ENCODE data around the gene TTC7B. TPM values are rescaled to one million over a fixed set of nuclear protein-coding genes. Genes with fewer than 3 reads are reported as not detected.
A peak's percentile ranks its signal among the peaks of the same experiment; 100 is the strongest.

The TTC7B gene
- total and polyA plus RNA-seq, 9 of the 15 experiments (the other 6 are each of a cell fraction or from before 2014, with no cell fraction given): 2.2 to 77.2 (median 36.7) TPM

DNA sequence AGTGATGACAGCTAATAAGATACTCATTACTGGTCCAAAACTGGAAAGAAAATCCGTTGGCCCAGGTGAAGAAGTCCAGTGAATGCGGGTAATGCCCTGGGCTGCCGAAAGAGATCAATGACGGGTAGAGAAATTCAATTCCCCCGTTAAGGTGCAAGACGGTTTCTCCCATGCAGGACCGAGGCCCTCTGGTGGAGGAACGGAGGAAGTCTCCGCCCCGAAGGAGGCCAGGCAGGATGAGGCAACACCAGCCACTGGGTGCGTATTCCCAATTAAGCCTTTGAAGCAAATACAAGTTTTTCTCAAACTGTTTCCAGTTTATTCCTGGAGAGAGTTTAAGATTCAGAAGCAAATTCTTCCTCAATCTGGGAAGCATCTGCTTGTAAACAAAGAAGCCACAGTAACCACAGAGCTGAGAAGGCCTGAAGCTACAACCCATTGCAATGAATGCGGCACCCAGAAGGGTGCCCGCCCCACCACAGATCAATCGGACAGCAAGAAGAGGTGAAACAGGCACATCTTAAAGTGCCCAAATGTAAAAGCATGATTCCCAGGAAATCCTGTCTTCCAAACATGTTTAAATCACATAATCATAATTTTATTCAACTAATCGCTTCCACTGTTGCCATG, 118.5 kb downstream of the TTC7B start:
- no peak overlapping the region for H3K4me2 ChIP-seq (ENCODE audit: insufficient read depth, low read length)
- intact Hi-C loops (cut with micrococcal nuclease): loop anchor here (1.0 to 5.0 kb wide), 3 partner anchors 298 to 410 kb away; no protein-coding TSS in a partner anchor
- CTCF ChIA-PET (ENCODE audit: low intra/inter-chr PET ratio): interaction anchor here (1.8 to 2.8 kb wide), 2 partner anchors 299 to 396 kb away, joined by 4 to 15 read pairs; no protein-coding TSS in a partner anchor
- TF ChIP-seq, protein P1, sequence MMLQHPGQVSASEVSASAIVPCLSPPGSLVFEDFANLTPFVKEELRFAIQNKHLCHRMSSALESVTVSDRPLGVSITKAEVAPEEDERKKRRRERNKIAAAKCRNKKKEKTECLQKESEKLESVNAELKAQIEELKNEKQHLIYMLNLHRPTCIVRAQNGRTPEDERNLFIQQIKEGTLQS (IDR thresholded peaks at IDR 0.05): peak; percentile 80
- TF ChIP-seq, protein P1 (CRISPR knock-in tag; conservative IDR thresholded peaks at IDR 0.05): no peak
- TF ChIP-seq CXXC5 (CRISPR knock-in tag; IDR thresholded peaks at IDR 0.05) (0 out of 2 replicates have a peak, but pooled peaks have one; percentile 21), HDAC3 (IDR thresholded peaks at IDR 0.05; ENCODE audit: borderline replicate concordance, partially characterized antibody) (no peak), RAD21 (CRISPR knock-in tag; conservative IDR thresholded peaks at IDR 0.05 in 1 of 2, IDR thresholded peaks at IDR 0.05 in 1 of 2) (peak; percentile 68 to 77), MAFG (tag; conservative IDR thresholded peaks at IDR 0.05) (no peak), RCOR1 (IDR thresholded peaks at IDR 0.05; ENCODE audit: borderline replicate concordance in 1 of 2, low read depth in 2 of 2, low read length in 2 of 2) (0 out of 4 replicates have a peak, but pooled peaks of 1 of the 2 experiments have one; percentile 7), WHSC1 (IDR thresholded peaks at IDR 0.05; ENCODE audit: low read length) (no peak)
- TF ChIP-seq, protein P2, sequence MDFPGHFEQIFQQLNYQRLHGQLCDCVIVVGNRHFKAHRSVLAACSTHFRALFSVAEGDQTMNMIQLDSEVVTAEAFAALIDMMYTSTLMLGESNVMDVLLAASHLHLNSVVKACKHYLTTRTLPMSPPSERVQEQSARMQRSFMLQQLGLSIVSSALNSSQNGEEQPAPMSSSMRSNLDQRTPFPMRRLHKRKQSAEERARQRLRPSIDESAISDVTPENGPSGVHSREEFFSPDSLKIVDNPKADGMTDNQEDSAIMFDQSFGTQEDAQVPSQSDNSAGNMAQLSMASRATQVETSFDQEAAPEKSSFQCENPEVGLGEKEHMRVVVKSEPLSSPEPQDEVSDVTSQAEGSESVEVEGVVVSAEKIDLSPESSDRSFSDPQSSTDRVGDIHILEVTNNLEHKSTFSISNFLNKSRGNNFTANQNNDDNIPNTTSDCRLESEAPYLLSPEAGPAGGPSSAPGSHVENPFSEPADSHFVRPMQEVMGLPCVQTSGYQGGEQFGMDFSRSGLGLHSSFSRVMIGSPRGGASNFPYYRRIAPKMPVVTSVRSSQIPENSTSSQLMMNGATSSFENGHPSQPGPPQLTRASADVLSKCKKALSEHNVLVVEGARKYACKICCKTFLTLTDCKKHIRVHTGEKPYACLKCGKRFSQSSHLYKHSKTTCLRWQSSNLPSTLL (IDR thresholded peaks at IDR 0.05): no peak
- TF ChIP-seq, protein P3, sequence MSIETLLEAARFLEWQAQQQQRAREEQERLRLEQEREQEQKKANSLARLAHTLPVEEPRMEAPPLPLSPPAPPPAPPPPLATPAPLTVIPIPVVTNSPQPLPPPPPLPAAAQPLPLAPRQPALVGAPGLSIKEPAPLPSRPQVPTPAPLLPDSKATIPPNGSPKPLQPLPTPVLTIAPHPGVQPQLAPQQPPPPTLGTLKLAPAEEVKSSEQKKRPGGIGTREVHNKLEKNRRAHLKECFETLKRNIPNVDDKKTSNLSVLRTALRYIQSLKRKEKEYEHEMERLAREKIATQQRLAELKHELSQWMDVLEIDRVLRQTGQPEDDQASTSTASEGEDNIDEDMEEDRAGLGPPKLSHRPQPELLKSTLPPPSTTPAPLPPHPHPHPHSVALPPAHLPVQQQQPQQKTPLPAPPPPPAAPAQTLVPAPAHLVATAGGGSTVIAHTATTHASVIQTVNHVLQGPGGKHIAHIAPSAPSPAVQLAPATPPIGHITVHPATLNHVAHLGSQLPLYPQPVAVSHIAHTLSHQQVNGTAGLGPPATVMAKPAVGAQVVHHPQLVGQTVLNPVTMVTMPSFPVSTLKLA (conservative IDR thresholded peaks at IDR 0.05): no peak

More for the DNA sequence above, 118.5 kb downstream of the TTC7B start:
- in situ Hi-C loops (cut with MboI): no loop called here
- DNase-seq (ENCODE audit: extremely low read depth in 1 of 4, low spot score in 3 of 4) (peak; percentile 71 to 75 (median 72)), ATAC-seq (peak; percentile 98), FAIRE-seq (peak; percentile 90)
- Histone ChIP-seq H3K9me3 (replicated peaks; ENCODE audit: control insufficient read depth, insufficient read depth, low read depth, low read length) (no peaks in the 10 kb centered on the region), H4K20me1 (replicated peaks; ENCODE audit: control insufficient read depth, insufficient read depth, low read length) (no peaks in the 10 kb centered on the region), H3K9ac (ENCODE audit: insufficient read depth in 1 of 2, low read depth in 2 of 2, low read length in 2 of 2) (no peak overlapping the region), H3K4me1 (replicated peaks in 1 of 2; ENCODE audit: control insufficient read depth in 2 of 2, insufficient read depth in 2 of 2, low read length in 2 of 2) (peaks cover 0 to 2% of the 10 kb centered on the region in 2 experiments; a peak in 2 of 5 replicates), H3K27me3 (ENCODE audit: control insufficient read depth in 2 of 2, insufficient read depth in 2 of 2, low read length in 2 of 2) (no peaks in the 10 kb centered on the region), H3K36me3 (ENCODE audit: control insufficient read depth, insufficient read depth, low read length) (peaks cover 6% of the 10 kb centered on the region; the same call in 1 of the 3 replicates), H3K27ac (ENCODE audit: extremely low read depth, low read depth, low read length) (no peak overlapping the region), H2AFZ (ENCODE audit: low read depth, low read length) (0 out of 2 replicates have a peak overlapping the region, but pooled peaks have one; percentile 14), H3K4me3 (no peak overlapping the region), H3K9me1 (ENCODE audit: control insufficient read depth, insufficient read depth, low read length) (no peaks in the 10 kb centered on the region), H3K79me2 (ENCODE audit: control insufficient read depth, insufficient read depth, low read length) (no peaks in the 10 kb centered on the region; the same call in 2 of the 3 replicates)
- 29% methylated on average over 15 of the region's 15 CpGs for WGBS (ENCODE audit: insufficient coverage, low coverage, missing lambda C conversion rate)
- POLR2A ChIA-PET: interaction anchor here (1.0 to 1.4 kb wide), 2 partner anchors 273 to 298 kb away, joined by 3 to 5 read pairs; no protein-coding TSS in a partner anchor
- no TSS peak for BruUV-seq (replicated peaks)

Measured in K562 (cell line).